HCT116 (cell line): ENCODE measurements around the gene R3HCC1L. TPM values are rescaled to one million over a fixed set of nuclear protein-coding genes. Genes with fewer than 3 reads are reported as not detected.

Experiments used
- ATAC-seq: fragments of 200-7000 bp; cut with Tn5 transposase; 2 replicates; pipeline ENCODE4 v1.9.1; 2020; ENCODE audit warnings: mild to moderate bottlenecking, moderate library complexity
- BruUV-seq: library from RNA; stranded (reverse); fragments of 400-500 nt; replicated peaks from 2 replicates; lab custom pipeline; 2021; lab: Mats Ljungman, UMichigan
- CTCF ChIA-PET: fragments of 300-600 bp; sonication (Branson Sonifier 250); formaldehyde crosslinking; loops from one replicate; lab custom pipeline; 2021; ENCODE audit warnings: antibody characterized with exemption; lab: Charles Lee
- POLR2A ChIA-PET: fragments of 300-600, 350-600 bp; sonication (Branson Sonifier 250); formaldehyde crosslinking; loops from one replicate; lab custom pipeline; 2021; ENCODE audit warnings: antibody characterized with exemption; lab: Charles Lee
- RAD21 ChIA-PET, 2 experiments: fragments of 300-600 bp; sonication (Branson Sonifier 250); formaldehyde crosslinking; loops; one replicate each; lab custom pipeline; 2023; ENCODE audit warnings: low total read pairs in 2 of 2; ENCODE audit not compliant: uncharacterized antibody in 2 of 2, unreplicated experiment in 2 of 2, low non-redundant PET in 1 of 2; lab: Charles Lee
- DNase-seq: peaks from one replicate; pipeline ENCODE4 v3.0.0-alpha.2; 2010; ENCODE audit warnings: low read depth, low spot score
- H2AFZ ChIP-seq: fragments of 200-600 bp; shearing (Covaris generic), sonication (generic); 2 replicates; pipeline ENCODE4 v1.6.1; 2017; ENCODE audit warnings: low read depth, mixed run types, mixed read lengths, antibody characterized with exemption, low read length; ENCODE audit not compliant: poor library complexity, severe bottlenecking
- H3K27ac ChIP-seq: 2 replicates; pipeline ENCODE4 v1.5.1; 2012; ENCODE audit warnings: low read depth, low read length
- H3K27me3 ChIP-seq: fragments of 200-600 bp; sonication (generic); 2 replicates; pipeline ENCODE4 v1.6.1; 2016; ENCODE audit warnings: mixed run types, low read length, mixed read lengths; ENCODE audit not compliant: insufficient read depth
- H3K36me3 ChIP-seq, 2 experiments: fragments of 200-500 bp in 1 of 2; fragments of 200-600 bp in 1 of 2; sonication (Bioruptor generic) in 1 of 2; sonication (generic) in 1 of 2; 2 replicates each; pipeline versions ENCODE4 v1.5.1 to v1.6.1; 2014 to 2016; ENCODE audit warnings: low read length in 2 of 2, inconsistent platforms in 1 of 2, mixed read lengths in 1 of 2, mixed run types in 1 of 2; ENCODE audit not compliant: insufficient read depth in 2 of 2, control insufficient read depth in 1 of 2
- H3K4me1 ChIP-seq, 2 experiments: fragments of 200-600 bp in 1 of 2; sonication (generic) in 1 of 2; 2 replicates each; pipeline versions ENCODE4 v1.5.1 to v1.6.1; 2012 to 2017; ENCODE audit warnings: low read length in 2 of 2, inconsistent platforms in 1 of 2, mild to moderate bottlenecking in 1 of 2, mixed read lengths in 1 of 2, mixed run types in 1 of 2, moderate library complexity in 1 of 2; ENCODE audit not compliant: insufficient read depth in 2 of 2, control insufficient read depth in 1 of 2
- H3K4me2 ChIP-seq: fragments of 200-600 bp; sonication (generic); 2 replicates; pipeline ENCODE4 v1.6.1; 2017; ENCODE audit warnings: mixed run types, low read length, mixed read lengths
- H3K4me3 ChIP-seq, 2 experiments: fragments of 200-600 bp in 1 of 2; sonication (generic) in 1 of 2; replicated peaks in 1 of 2; 2 replicates each; pipeline ENCODE4 v1.5.1; 2011 to 2016; ENCODE audit warnings: low read length in 2 of 2, control low read depth in 1 of 2, low read depth in 1 of 2, mild to moderate bottlenecking in 1 of 2, mixed read lengths in 1 of 2, mixed run types in 1 of 2
- H3K79me2 ChIP-seq: fragments of 200-600 bp; sonication (generic); 2 replicates; pipeline ENCODE4 v1.6.1; 2017; ENCODE audit warnings: mild to moderate bottlenecking, mixed run types, low read length, moderate library complexity, mixed read lengths; ENCODE audit not compliant: insufficient read depth
- H3K9ac ChIP-seq: fragments of 200-600 bp; sonication (generic); 2 replicates; pipeline ENCODE4 v1.6.1; 2016; ENCODE audit warnings: low read length, mixed read lengths
- H3K9me2 ChIP-seq: fragments of 200-600 bp; sonication (generic), shearing (Covaris generic); 2 replicates; pipeline ENCODE4 v1.6.1; 2017; ENCODE audit warnings: mixed run types, mild to moderate bottlenecking, moderate library complexity; ENCODE audit not compliant: insufficient read depth
- H3K9me3 ChIP-seq, 2 experiments: fragments of 200-500 bp in 1 of 2; fragments of 200-600 bp in 1 of 2; sonication (Bioruptor generic) in 1 of 2; sonication (generic) in 1 of 2; 2 replicates each; pipeline ENCODE4 v1.6.1; 2014 to 2017; ENCODE audit warnings: low read length in 2 of 2, mixed read lengths in 2 of 2, inconsistent platforms in 1 of 2, low read depth in 1 of 2, mild to moderate bottlenecking in 1 of 2, mixed run types in 1 of 2, moderate library complexity in 1 of 2; ENCODE audit not compliant: control insufficient read depth in 1 of 2, insufficient read depth in 1 of 2
- H4K20me1 ChIP-seq: fragments of 200-600 bp; sonication (generic), shearing (Covaris generic); 2 replicates; pipeline ENCODE4 v1.6.1; 2017; ENCODE audit warnings: mixed run types, mild to moderate bottlenecking, moderate library complexity; ENCODE audit not compliant: insufficient read depth
- ATF3 ChIP-seq: IDR thresholded peaks from 2 replicates; pipeline ENCODE4 v1.6.1; 2012
- CBX3 ChIP-seq: IDR thresholded peaks from 2 replicates; pipeline ENCODE4 v1.6.1; 2012; ENCODE audit warnings: low read depth
- CEBPB ChIP-seq: IDR thresholded peaks from 2 replicates; pipeline ENCODE4 v1.6.1; 2012; ENCODE audit warnings: low read depth
- CTCF ChIP-seq, 3 experiments: fragments of 200-600 bp in 1 of 3; sonication (generic) in 1 of 3; IDR thresholded peaks in 2 of 3; conservative IDR thresholded peaks in 1 of 3; 2 replicates each; pipeline ENCODE4 v1.5.1; 2012 to 2017; ENCODE audit warnings: low read depth in 2 of 3, low read length in 2 of 3, antibody characterized with exemption in 1 of 3, borderline replicate concordance in 1 of 3, control low read depth in 1 of 3, mild to moderate bottlenecking in 1 of 3, mixed read lengths in 1 of 3, mixed run types in 1 of 3, moderate library complexity in 1 of 3; ENCODE audit not compliant: insufficient read depth in 1 of 3
- EGR1 ChIP-seq: IDR thresholded peaks from 2 replicates; pipeline ENCODE4 v1.6.1; 2012; ENCODE audit warnings: low read depth
- ELF1 ChIP-seq: IDR thresholded peaks from 2 replicates; pipeline ENCODE4 v1.6.1; 2012; ENCODE audit warnings: low read depth, borderline replicate concordance
- EZH2 ChIP-seq: fragments of 200-600 bp; sonication (generic); IDR thresholded peaks from 2 replicates; pipeline ENCODE4 v1.6.1; 2017; ENCODE audit warnings: antibody characterized with exemption, mixed run types
- EZH2phosphoT487 ChIP-seq: fragments of 200-600 bp; IDR thresholded peaks from 2 replicates; pipeline ENCODE4 v1.6.1; 2018; ENCODE audit warnings: antibody characterized with exemption, borderline replicate concordance
- FOSL1 ChIP-seq: IDR thresholded peaks from 2 replicates; pipeline ENCODE4 v1.6.1; 2012; ENCODE audit warnings: low read depth
- JUND ChIP-seq: IDR thresholded peaks from 2 replicates; pipeline ENCODE4 v1.6.1; 2012
- POLR2A ChIP-seq: IDR thresholded peaks from 2 replicates; pipeline ENCODE4 v1.7.0; 2011; ENCODE audit warnings: borderline replicate concordance; ENCODE audit not compliant: insufficient read depth, insufficient read length; ENCODE audit errors: extremely low read depth
- POLR2AphosphoS5 ChIP-seq: IDR thresholded peaks from 2 replicates; pipeline ENCODE4 v1.6.1; 2011; ENCODE audit warnings: mild to moderate bottlenecking, low read depth, low read length, moderate library complexity
- RAD21 ChIP-seq: IDR thresholded peaks from 2 replicates; pipeline ENCODE4 v1.6.1; 2012; ENCODE audit warnings: low read depth, mild to moderate bottlenecking
- SIN3A ChIP-seq: IDR thresholded peaks from 2 replicates; pipeline ENCODE4 v1.6.1; 2012; ENCODE audit warnings: low read depth
- SP1 ChIP-seq: IDR thresholded peaks from 2 replicates; pipeline ENCODE4 v1.6.1; 2012; ENCODE audit warnings: low read depth
- SRF ChIP-seq: IDR thresholded peaks from 2 replicates; pipeline ENCODE4 v1.6.1; 2012; ENCODE audit warnings: low read depth
- YY1 ChIP-seq: IDR thresholded peaks from 2 replicates; pipeline ENCODE4 v1.6.1; 2011; ENCODE audit warnings: low read length, low read depth, moderate library complexity, mild to moderate bottlenecking; ENCODE audit not compliant: insufficient replicate concordance; ENCODE audit errors: extremely low read depth
- ZNF274 ChIP-seq: fragments of 200-500 bp; sonication (Bioruptor generic); IDR thresholded peaks from 2 replicates; pipeline ENCODE4 v1.6.1; 2014; ENCODE audit warnings: mild to moderate bottlenecking, low read depth, low read length, inconsistent platforms
- intact Hi-C: fragments of 100-400 bp; cut with micrococcal nuclease; formaldehyde crosslinking; loops from 2 replicates; pipeline ENCODE4 v1.10.0; 2022
- total RNA-seq: library from RNA; stranded (reverse); gene quantifications from one replicate; pipeline ENCODE4 v1.2.1, GENCODE V29; 2021; ENCODE audit not compliant: unreplicated experiment

R3HCC1L gene
- total RNA-seq, 1 experiment from 2014 or later, result 9.3 TPM

- TF ChIP-seq CTCF (IDR thresholded peaks at IDR 0.05 in 2 of 3, conservative IDR thresholded peaks at IDR 0.05 in 1 of 3; ENCODE audit: borderline replicate concordance in 1 of 3, insufficient read depth in 1 of 3, low read depth in 2 of 3, low read length in 2 of 3) (no peak), EZH2 (no peak), EZH2phosphoT487 (no peak), EGR1 (no peak), CBX3 (no peak), POLR2A (no peak), RAD21 (no peak), ZNF274 (no peak), FOSL1 (no peak), JUND (no peak), SRF (no peak)
Measured at GRCh38 chr10:98266647-98267046, 132.2 kb downstream of the R3HCC1L start (continued).

- Histone ChIP-seq H3K27ac (peak overlapping the region; percentile 58; the same call in 1 of the 2 replicates), H3K4me1 (peaks cover 43 to 79% of the 10 kb centered on the region in 2 experiments), H3K9ac (peak overlapping the region; percentile 57), H3K4me3 (peak overlapping the region; percentile 45 to 53), H3K27me3 (no peaks in the 10 kb centered on the region), H3K36me3 (no peaks in the 10 kb centered on the region), H3K79me2 (no peaks in the 10 kb centered on the region), H3K4me2 (peak overlapping the region; percentile 78), H4K20me1 (no peaks in the 10 kb centered on the region), H2AFZ (no peak overlapping the region), H3K9me3 (no peaks in the 10 kb centered on the region), H3K9me2 (no peaks in the 10 kb centered on the region)
- DNase-seq (no peak), ATAC-seq (no peak)
- RAD21 ChIA-PET, result interaction anchor here in 1 of 2 experiments (1.0 kb wide), 1 partner anchor 41 kb away, joined by 3 read pairs; no protein-coding TSS in a partner anchor
- TSS peak; percentile 61 for BruUV-seq
- CTCF ChIA-PET, result interaction anchor here (1.8 kb wide), 1 partner anchor 43 kb away, joined by 13 read pairs; no protein-coding TSS in a partner anchor
- POLR2A ChIA-PET, result no interaction called here
- intact Hi-C loops, result loop anchor here (10.0 kb wide), 1 partner anchor 148 kb away; the partner anchor contains the start of gene PYROXD2
- no peak for TF ChIP-seq POLR2AphosphoS5
- TF ChIP-seq CBX3, result no peak
- no peak for TF ChIP-seq YY1
- TF ChIP-seq JUND, result no peak
- TF ChIP-seq SIN3A, result no peak
- no peak for TF ChIP-seq ELF1
- no peak for TF ChIP-seq SP1
- TF ChIP-seq CTCF (IDR thresholded peaks at IDR 0.05 in 2 of 3, conservative IDR thresholded peaks at IDR 0.05 in 1 of 3; ENCODE audit: borderline replicate concordance in 1 of 3, insufficient read depth in 1 of 3, low read depth in 2 of 3, low read length in 2 of 3), result no peak
- no peak for TF ChIP-seq CEBPB
- TF ChIP-seq RAD21, result no peak
- TF ChIP-seq POLR2A, result no peak
- no peak for TF ChIP-seq ATF3
- no peak for TF ChIP-seq EZH2
- no peak for TF ChIP-seq SRF
Measured at GRCh38 chr10:98267069-98267893, 132.8 kb downstream of the R3HCC1L start.
